H1 (cell line): ENCODE results near the gene PIWIL1. TPM values are rescaled to one million over a fixed set of nuclear protein-coding genes. Genes with fewer than 3 reads are reported as not detected.

ENCODE experiments used
- CTCF ChIA-PET: fragments of 300-600 bp; sonication (Branson Sonifier 250); formaldehyde crosslinking; loops from one replicate; lab custom pipeline; 2021; ENCODE audit not compliant: partially characterized antibody; lab: Charles Lee
- POLR2A ChIA-PET: fragments of 300-600 bp; sonication (Branson Sonifier 250); formaldehyde crosslinking; loops from one replicate; lab custom pipeline; 2021; ENCODE audit warnings: inconsistent platforms; ENCODE audit not compliant: partially characterized antibody; lab: Charles Lee
- DNase-seq, 2 experiments: peaks; one replicate each; pipeline versions ENCODE4 v3.0.0 to v3.0.0-alpha.2; 2010 to 2022; ENCODE audit warnings: low spot score in 2 of 2, low read depth in 1 of 2, mixed read lengths in 1 of 2
- FAIRE-seq: peaks from 2 replicates; lab custom pipeline; 2011; peaks lifted over from hg19 to GRCh38; lab: Jason Lieb, UNC
- H2AFZ ChIP-seq: 2 replicates; pipeline ENCODE4 v1.8.1; 2012; ENCODE audit warnings: low read length, inconsistent platforms
- H2AK5ac ChIP-seq: 2 replicates; pipeline ENCODE4 v1.6.1; 2013; ENCODE audit warnings: low read depth, low read length
- H2BK120ac ChIP-seq: replicated peaks from 2 replicates; pipeline ENCODE3; 2013; ENCODE audit warnings: low read depth, low read length, inconsistent platforms
- H2BK12ac ChIP-seq: 2 replicates; pipeline ENCODE4 v1.6.1; 2013; ENCODE audit warnings: low read depth, low read length
- H2BK15ac ChIP-seq: 2 replicates; pipeline ENCODE4 v1.6.1; 2013; ENCODE audit warnings: low read length
- H2BK20ac ChIP-seq: 2 replicates; pipeline ENCODE4 v1.6.1; 2013; ENCODE audit warnings: low read length
- H2BK5ac ChIP-seq: 2 replicates; pipeline ENCODE4 v1.6.1; 2013; ENCODE audit warnings: low read depth, low read length
- H3K14ac ChIP-seq: 2 replicates; pipeline ENCODE4 v1.6.1; 2013; ENCODE audit warnings: inconsistent platforms; ENCODE audit not compliant: insufficient read length
- H3K18ac ChIP-seq: 2 replicates; pipeline ENCODE4 v1.6.1; 2013; ENCODE audit warnings: low read length; ENCODE audit errors: extremely low read depth
- H3K23ac ChIP-seq: 2 replicates; pipeline ENCODE4 v1.6.1; 2013; ENCODE audit warnings: inconsistent platforms; ENCODE audit not compliant: insufficient read length
- H3K23me2 ChIP-seq: 2 replicates; pipeline ENCODE4 v1.6.1; 2013; ENCODE audit warnings: low read depth, low read length
- H3K27ac ChIP-seq: 2 replicates; pipeline ENCODE4 v1.6.1; 2011; ENCODE audit warnings: low read depth, low read length, inconsistent platforms
- H3K27me3 ChIP-seq, 4 experiments: replicated peaks in 1 of 4; 1 replicate in 1 of 4; 2 replicates in 3 of 4; pipeline versions ENCODE4 v1.6.1 to v1.8.1; 2011 to 2013; ENCODE audit warnings: low read length in 3 of 4, mild to moderate bottlenecking in 3 of 4, inconsistent platforms in 2 of 4, mixed read lengths in 2 of 4, moderate library complexity in 1 of 4; ENCODE audit not compliant: control insufficient read depth in 3 of 4, insufficient read depth in 3 of 4; ENCODE audit errors: extremely low read depth in 1 of 4
- H3K36me3 ChIP-seq, 4 experiments: 2 replicates each; pipeline versions ENCODE4 v1.6.1 to v1.8.1; 2011 to 2013; ENCODE audit warnings: mild to moderate bottlenecking in 4 of 4, low read length in 3 of 4, moderate library complexity in 2 of 4, control low read depth in 1 of 4, inconsistent platforms in 1 of 4; ENCODE audit not compliant: insufficient read depth in 4 of 4, control insufficient read depth in 2 of 4
- H3K4ac ChIP-seq: replicated peaks from 2 replicates; pipeline ENCODE3; 2013; ENCODE audit warnings: low read length, low read depth, mixed read lengths, inconsistent platforms; ENCODE audit not compliant: insufficient read length
- H3K4me1 ChIP-seq, 4 experiments: replicated peaks in 1 of 4; 1 replicate in 1 of 4; 2 replicates in 3 of 4; pipeline versions ENCODE4 v1.6.1 to v1.8.1; 2011 to 2013; ENCODE audit warnings: low read length in 3 of 4, inconsistent platforms in 2 of 4, mixed read lengths in 1 of 4; ENCODE audit not compliant: insufficient read depth in 4 of 4, control insufficient read depth in 3 of 4
- H3K4me2 ChIP-seq, 2 experiments: 2 replicates each; pipeline versions ENCODE4 v1.6.1 to v1.8.1; 2011 to 2013; ENCODE audit warnings: low read depth in 2 of 2, low read length in 2 of 2, control low read depth in 1 of 2, inconsistent platforms in 1 of 2, mild to moderate bottlenecking in 1 of 2; ENCODE audit not compliant: insufficient read depth in 1 of 2
- H3K4me3 ChIP-seq, 4 experiments: fragments of 200-600, 300-600 bp in 1 of 4; sonication (generic), shearing (Covaris generic), sonication (Bioruptor Twin) in 1 of 4; 2 replicates each; pipeline versions ENCODE4 v1.5.1 to v1.8.1; 2011 to 2016; ENCODE audit warnings: low read length in 4 of 4, low read depth in 3 of 4, control low read depth in 2 of 4, inconsistent platforms in 2 of 4, mild to moderate bottlenecking in 2 of 4, mixed read lengths in 1 of 4, moderate library complexity in 1 of 4; ENCODE audit not compliant: insufficient read depth in 2 of 4; ENCODE audit errors: extremely low read depth in 1 of 4
- H3K56ac ChIP-seq: replicated peaks from 2 replicates; pipeline ENCODE3; 2013; ENCODE audit warnings: low read depth, mild to moderate bottlenecking, mixed read lengths, low read length, inconsistent platforms; ENCODE audit not compliant: insufficient read length
- H3K79me1 ChIP-seq: 2 replicates; pipeline ENCODE4 v1.6.1; 2013; ENCODE audit warnings: low read depth, low read length, control low read depth
- H3K79me2 ChIP-seq, 2 experiments: 2 replicates each; pipeline versions ENCODE4 v1.6.1 to v1.8.1; 2012 to 2013; ENCODE audit warnings: low read length in 2 of 2, mild to moderate bottlenecking in 2 of 2, inconsistent platforms in 1 of 2; ENCODE audit not compliant: insufficient read depth in 2 of 2, control insufficient read depth in 1 of 2
- H3K9ac ChIP-seq, 4 experiments: replicated peaks in 1 of 4; 1 replicate in 1 of 4; 2 replicates in 3 of 4; pipeline versions ENCODE4 v1.6.1 to v1.8.1; 2011 to 2013; ENCODE audit warnings: low read depth in 3 of 4, low read length in 3 of 4, control low read depth in 2 of 4, mild to moderate bottlenecking in 2 of 4, moderate library complexity in 2 of 4, inconsistent platforms in 1 of 4; ENCODE audit errors: extremely low read depth in 1 of 4
- H3K9me3 ChIP-seq, 2 experiments: 2 replicates each; pipeline versions ENCODE4 v1.6.1 to v1.8.1; 2012 to 2013; ENCODE audit warnings: mild to moderate bottlenecking in 2 of 2, moderate library complexity in 2 of 2, control low read depth in 1 of 2, inconsistent platforms in 1 of 2, low read depth in 1 of 2, low read length in 1 of 2, mixed read lengths in 1 of 2; ENCODE audit not compliant: insufficient read depth in 2 of 2
- H4K20me1 ChIP-seq, 2 experiments: replicated peaks in 1 of 2; 2 replicates each; pipeline versions ENCODE3 to v1.8.1; 2011 to 2013; ENCODE audit warnings: inconsistent platforms in 2 of 2, low read length in 2 of 2, mild to moderate bottlenecking in 1 of 2; ENCODE audit not compliant: insufficient read depth in 2 of 2, control insufficient read depth in 1 of 2
- H4K5ac ChIP-seq: 2 replicates; pipeline ENCODE4 v1.6.1; 2013; ENCODE audit warnings: low read length, low read depth, mixed read lengths, inconsistent platforms; ENCODE audit not compliant: insufficient read length
- H4K8ac ChIP-seq: 2 replicates; pipeline ENCODE4 v1.8.0; 2013; ENCODE audit warnings: mild to moderate bottlenecking, moderate library complexity, low read length, inconsistent platforms; ENCODE audit not compliant: insufficient read depth; ENCODE audit errors: extremely low read depth
- H4K91ac ChIP-seq: replicated peaks from 2 replicates; pipeline ENCODE3; 2013; ENCODE audit warnings: low read length, mixed read lengths, inconsistent platforms; ENCODE audit not compliant: insufficient read length
- GABPA ChIP-seq: IDR thresholded peaks from 2 replicates; pipeline ENCODE4 v1.6.1; 2011; ENCODE audit warnings: mild to moderate bottlenecking, low read length, moderate library complexity, borderline replicate concordance; ENCODE audit not compliant: insufficient read depth
- KDM4A ChIP-seq: IDR thresholded peaks from one replicate; pipeline ENCODE4 v1.7.1; 2012; ENCODE audit warnings: low read depth, mild to moderate bottlenecking, moderate library complexity, low read length, inconsistent platforms; ENCODE audit not compliant: severe bottlenecking
- WGBS, 2 experiments: shearing (Covaris generic) in 1 of 2; methylation state at CpG; one replicate each; pipeline versions ENCODE4 v1.1.6 to v1.1.7; 2013 to 2015; ENCODE audit warnings: low lambda C conversion rate in 2 of 2, mixed read lengths in 2 of 2, inconsistent platforms in 1 of 2, low coverage in 1 of 2, missing lambda C conversion rate in 1 of 2; ENCODE audit not compliant: insufficient replicate concordance in 2 of 2, insufficient coverage in 1 of 2, insufficient read length in 1 of 2; ENCODE audit errors: extremely low coverage in 1 of 2, missing lambda C conversion rate in 1 of 2; 5-methylcytosine and 5-hydroxymethylcytosine counted together
- polyA plus RNA-seq, 7 experiments: library from polyadenylated mRNA; depleted of rRNA in 3 of 7; stranded (reverse) in 5 of 7; unstranded in 2 of 7; fragments of >200 nt in 5 of 7; fragments of 200-250 nt in 2 of 7; gene quantifications; 1 replicate in 5 of 7; 2 replicates in 1 of 7; 4 replicates in 1 of 7; pipeline versions ENCODE4 v1.2.1 to v1.2.3, GENCODE V29; 2011 to 2013; ENCODE audit warnings: missing spikeins in 2 of 7, mixed read lengths in 2 of 7
- total RNA-seq: library from RNA; stranded (reverse); fragmentation: NEBNext Ultra II Directional; extraction: Animal tissue kit (Norgen Biotek cat#: 25700); gene quantifications from 2 replicates; pipeline ENCODE4 v1.2.1, GENCODE V29; 2021

The PIWIL1 gene
- total and polyA plus RNA-seq, 2 of the 8 experiments (the other 6 are each of a cell fraction or from before 2014, with no cell fraction given), result not detected

GRCh38 chr12:130375296-130376287, 37.9 kb downstream of the PIWIL1 start:
- Histone ChIP-seq H4K5ac (no peak overlapping the region), H3K18ac (no peak overlapping the region), H2BK120ac (no peak overlapping the region), H3K14ac (no peak overlapping the region), H3K4me3 (no peak overlapping the region), H3K56ac (no peak overlapping the region), H3K79me2 (no peaks in the 10 kb centered on the region), H2AK5ac (no peak overlapping the region), H4K91ac (no peak overlapping the region), H3K23ac (no peak overlapping the region), H3K27ac (no peak overlapping the region), H3K9ac (no peak overlapping the region), H3K4me2 (no peak overlapping the region), H3K4me1 (peaks cover 0 to 5% (median 0%) of the 10 kb centered on the region in 4 experiments; a peak in 1 of 7 replicates), H3K23me2 (no peaks in the 10 kb centered on the region), H4K20me1 (no peaks in the 10 kb centered on the region), H2BK5ac (no peak overlapping the region), H3K79me1 (no peaks in the 10 kb centered on the region), H3K36me3 (no peaks in the 10 kb centered on the region), H2BK20ac (no peak overlapping the region), H2AFZ (no peak overlapping the region), H3K4ac (no peak overlapping the region), H3K27me3 (peaks cover 0 to 4% (median 0%) of the 10 kb centered on the region in 4 experiments; a peak in 3 of 7 replicates), H4K8ac (no peak overlapping the region), H3K9me3 (no peaks in the 10 kb centered on the region), H2BK15ac (no peak overlapping the region), H2BK12ac (no peak overlapping the region)
- FAIRE-seq (no peak), DNase-seq (no peak)
- 94% methylated on average over 13 of the region's 13 CpGs; no CpG with 5 or more reads in 1 of the 2 experiments for WGBS, 2 experiments
- POLR2A ChIA-PET, result no interaction called here
- CTCF ChIA-PET, result no interaction called here
- TF ChIP-seq KDM4A (no peak), GABPA (no peak)
